Ovary (tissue), 3 donors: ENCODE measurements around the gene SYNPO2.

Experiments
- EP300 ChIP-seq: sonication (generic); formaldehyde crosslinking; IDR thresholded peaks from one replicate; pipeline ENCODE4 v1.6.1; 2017; ENCODE audit warnings: antibody characterized with exemption
- TF ChIP-seq, protein P1 (sequence below), 3 donors: fragments of 450-650 bp in 2 of 3; fragments of 200-600 bp in 1 of 3; IDR thresholded peaks; one replicate each; pipeline versions ENCODE4 v1.5.1 to v1.8.0; 2016 to 2022; ENCODE audit warnings: antibody characterized with exemption in 3 of 3, mild to moderate bottlenecking in 1 of 3
- donor health status: DM: no; HTN: no; CAD: no.

DNA sequence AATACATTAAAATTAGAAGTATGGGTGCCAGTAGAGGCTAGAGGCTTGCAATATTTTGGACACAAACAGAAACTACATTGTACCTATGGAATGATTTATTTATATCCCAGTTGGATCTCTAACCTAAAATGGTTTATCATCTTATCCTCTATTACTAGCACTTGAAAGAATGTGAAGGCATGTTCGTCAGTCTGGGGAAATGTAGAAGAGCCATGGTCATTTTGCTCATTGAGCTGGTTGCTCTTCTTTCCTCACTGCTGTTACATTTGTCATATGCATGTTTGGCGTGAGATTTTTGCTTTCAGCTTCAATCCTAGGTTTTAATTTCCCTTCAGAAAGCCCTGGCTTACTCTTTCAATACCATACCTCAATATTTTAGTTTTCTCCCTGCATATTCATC, 164.6 kb downstream of the SYNPO2 start:
- TF ChIP-seq EP300: no peak
- TF ChIP-seq, protein P1, sequence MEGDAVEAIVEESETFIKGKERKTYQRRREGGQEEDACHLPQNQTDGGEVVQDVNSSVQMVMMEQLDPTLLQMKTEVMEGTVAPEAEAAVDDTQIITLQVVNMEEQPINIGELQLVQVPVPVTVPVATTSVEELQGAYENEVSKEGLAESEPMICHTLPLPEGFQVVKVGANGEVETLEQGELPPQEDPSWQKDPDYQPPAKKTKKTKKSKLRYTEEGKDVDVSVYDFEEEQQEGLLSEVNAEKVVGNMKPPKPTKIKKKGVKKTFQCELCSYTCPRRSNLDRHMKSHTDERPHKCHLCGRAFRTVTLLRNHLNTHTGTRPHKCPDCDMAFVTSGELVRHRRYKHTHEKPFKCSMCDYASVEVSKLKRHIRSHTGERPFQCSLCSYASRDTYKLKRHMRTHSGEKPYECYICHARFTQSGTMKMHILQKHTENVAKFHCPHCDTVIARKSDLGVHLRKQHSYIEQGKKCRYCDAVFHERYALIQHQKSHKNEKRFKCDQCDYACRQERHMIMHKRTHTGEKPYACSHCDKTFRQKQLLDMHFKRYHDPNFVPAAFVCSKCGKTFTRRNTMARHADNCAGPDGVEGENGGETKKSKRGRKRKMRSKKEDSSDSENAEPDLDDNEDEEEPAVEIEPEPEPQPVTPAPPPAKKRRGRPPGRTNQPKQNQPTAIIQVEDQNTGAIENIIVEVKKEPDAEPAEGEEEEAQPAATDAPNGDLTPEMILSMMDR (IDR thresholded peaks at IDR 0.05): no peak
